PFSK-1 (cell line): ENCODE results near the gene PCCA.

Source experiments
- FOXP2 ChIP-seq: optimal IDR thresholded peaks from 2 replicates; pipeline ENCODE3; 2011; ENCODE audit warnings: borderline replicate concordance, control low read depth, inconsistent platforms; ENCODE audit not compliant: insufficient read depth; ENCODE audit errors: extremely low read length, extremely low read depth
- POLR2AphosphoS5 ChIP-seq: IDR thresholded peaks from 2 replicates; pipeline ENCODE4 v1.6.1; 2012; ENCODE audit warnings: low read depth, mild to moderate bottlenecking, control low read depth, low read length, moderate library complexity
- REST ChIP-seq, 2 experiments: IDR thresholded peaks; 2 replicates each; pipeline versions ENCODE4 v1.6.1 to v1.8.0; 2011 to 2012; ENCODE audit warnings: low read depth in 2 of 2, low read length in 2 of 2, control low read depth in 1 of 2, inconsistent platforms in 1 of 2, mild to moderate bottlenecking in 1 of 2, moderate library complexity in 1 of 2; ENCODE audit not compliant: insufficient read depth in 1 of 2
- SIN3A ChIP-seq: IDR thresholded peaks from 2 replicates; pipeline ENCODE4 v1.6.1; 2012; ENCODE audit warnings: mild to moderate bottlenecking, low read length, moderate library complexity, borderline replicate concordance; ENCODE audit not compliant: insufficient read depth
- TAF1 ChIP-seq: IDR thresholded peaks from 2 replicates; pipeline ENCODE4 v1.6.1; 2012; ENCODE audit warnings: low read length, control low read depth, borderline replicate concordance; ENCODE audit not compliant: insufficient read depth

PCCA gene

DNA sequence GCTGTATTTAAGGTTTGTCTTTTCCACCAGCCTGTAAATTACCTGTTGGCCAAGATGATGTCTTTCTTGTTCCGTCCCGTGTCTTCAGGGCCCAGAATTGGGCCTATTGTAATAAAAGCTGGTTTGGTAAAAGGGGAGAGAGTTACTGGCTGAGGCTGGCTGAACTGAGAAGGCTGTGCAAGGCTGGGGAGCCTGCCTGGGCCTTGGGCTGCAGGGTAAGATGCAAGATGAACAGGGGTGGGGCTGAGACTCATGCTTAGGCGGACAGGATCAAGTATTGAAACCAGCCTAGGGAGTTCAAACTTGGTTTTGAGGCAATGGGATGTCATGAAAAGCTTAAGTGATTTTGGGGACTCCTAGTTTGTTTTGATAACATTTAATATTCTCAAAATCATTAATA, 142.3 kb downstream of the PCCA start:
- TF ChIP-seq SIN3A: no peak
- TF ChIP-seq POLR2AphosphoS5: no peak
- TF ChIP-seq TAF1: no peak
- TF ChIP-seq FOXP2: no peak

DNA sequence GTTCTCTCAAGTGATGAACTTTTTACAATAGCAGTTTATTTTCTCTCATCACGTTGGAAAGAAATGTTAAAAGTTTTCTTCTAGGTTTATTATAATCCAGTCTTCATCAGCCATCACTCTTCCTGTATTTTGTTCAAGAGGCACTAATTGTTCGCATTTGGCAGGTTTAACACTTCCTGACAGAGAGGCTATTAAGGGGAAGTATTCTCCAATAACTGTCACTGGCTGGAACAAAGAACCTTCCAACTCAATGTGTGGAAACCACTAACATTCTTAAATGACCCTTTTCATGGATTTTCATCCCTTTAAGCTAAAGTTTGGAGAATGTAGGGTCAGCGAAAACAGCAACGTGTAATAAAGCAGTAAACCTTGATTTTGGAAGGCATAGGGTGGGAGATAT, 145.1 kb downstream of the PCCA start:
- TF ChIP-seq TAF1: no peak
- TF ChIP-seq FOXP2: no peak
- no peak for TF ChIP-seq POLR2AphosphoS5
- TF ChIP-seq REST (IDR thresholded peaks at IDR 0.05; ENCODE audit: insufficient read depth in 1 of 2, low read depth in 2 of 2, low read length in 2 of 2): no peak
- TF ChIP-seq SIN3A: no peak

DNA sequence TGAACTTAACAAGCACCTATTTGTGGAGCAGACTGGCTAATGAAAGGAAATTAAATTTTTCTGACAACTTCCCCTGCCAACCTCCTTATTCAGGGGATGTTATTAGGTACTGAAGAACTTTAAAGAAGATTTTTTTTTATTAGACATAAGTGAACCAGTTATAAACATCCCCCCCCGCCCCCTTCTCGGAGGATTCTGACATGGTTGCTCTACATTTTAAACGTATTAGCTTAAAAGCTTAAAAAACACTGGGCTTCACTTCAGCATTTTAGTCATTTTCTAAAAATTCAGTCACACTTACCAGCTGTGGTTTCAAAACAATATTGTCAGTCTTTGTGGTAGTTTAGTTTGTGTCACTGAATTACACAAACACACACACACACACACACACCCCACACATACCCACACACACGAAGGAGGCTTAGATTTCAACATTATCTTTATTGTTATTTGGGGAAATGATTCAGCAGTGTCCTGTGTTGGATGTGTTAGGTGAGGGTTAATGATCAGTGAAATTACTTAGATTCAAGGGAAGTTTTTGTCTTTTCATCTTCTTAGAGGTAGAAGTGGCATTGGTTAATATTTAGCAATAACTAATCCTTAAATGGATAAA, 145.7 kb downstream of the PCCA start:
- TF ChIP-seq SIN3A (no peak), FOXP2 (no peak), POLR2AphosphoS5 (no peak), TAF1 (no peak), REST (IDR thresholded peaks at IDR 0.05; ENCODE audit: insufficient read depth in 1 of 2, low read depth in 2 of 2, low read length in 2 of 2) (no peak)

- TF ChIP-seq TAF1 (no peak), POLR2AphosphoS5 (no peak), REST (IDR thresholded peaks at IDR 0.05; ENCODE audit: insufficient read depth in 1 of 2, low read depth in 2 of 2, low read length in 2 of 2) (no peak), FOXP2 (no peak)
Measured at GRCh38 chr13:100235311-100235901, 146.5 kb downstream of the PCCA start.

- TF ChIP-seq POLR2AphosphoS5 (no peak), SIN3A (no peak), FOXP2 (no peak), REST (IDR thresholded peaks at IDR 0.05; ENCODE audit: insufficient read depth in 1 of 2, low read depth in 2 of 2, low read length in 2 of 2) (no peak)
Measured at GRCh38 chr13:100240109-100240779, 151.4 kb downstream of the PCCA start.
